A673 (cell line): ENCODE measurements around the gene SYTL3.

Source experiments
- CTCF ChIP-seq: fragments of 300-800, 200-600 bp; sonication (generic); conservative IDR thresholded peaks from 2 replicates; pipeline ENCODE4 v1.5.1; 2017; ENCODE audit warnings: low read depth, mild to moderate bottlenecking, antibody characterized with exemption, low read length, moderate library complexity, mixed read lengths
- EZH2 ChIP-seq: fragments of 200-600 bp; sonication (generic); IDR thresholded peaks from 2 replicates; pipeline ENCODE4 v1.6.1; 2017; ENCODE audit warnings: borderline replicate concordance, low read depth, mild to moderate bottlenecking, mixed read lengths, antibody characterized with exemption, low read length; ENCODE audit not compliant: poor library complexity, severe bottlenecking

DNA sequence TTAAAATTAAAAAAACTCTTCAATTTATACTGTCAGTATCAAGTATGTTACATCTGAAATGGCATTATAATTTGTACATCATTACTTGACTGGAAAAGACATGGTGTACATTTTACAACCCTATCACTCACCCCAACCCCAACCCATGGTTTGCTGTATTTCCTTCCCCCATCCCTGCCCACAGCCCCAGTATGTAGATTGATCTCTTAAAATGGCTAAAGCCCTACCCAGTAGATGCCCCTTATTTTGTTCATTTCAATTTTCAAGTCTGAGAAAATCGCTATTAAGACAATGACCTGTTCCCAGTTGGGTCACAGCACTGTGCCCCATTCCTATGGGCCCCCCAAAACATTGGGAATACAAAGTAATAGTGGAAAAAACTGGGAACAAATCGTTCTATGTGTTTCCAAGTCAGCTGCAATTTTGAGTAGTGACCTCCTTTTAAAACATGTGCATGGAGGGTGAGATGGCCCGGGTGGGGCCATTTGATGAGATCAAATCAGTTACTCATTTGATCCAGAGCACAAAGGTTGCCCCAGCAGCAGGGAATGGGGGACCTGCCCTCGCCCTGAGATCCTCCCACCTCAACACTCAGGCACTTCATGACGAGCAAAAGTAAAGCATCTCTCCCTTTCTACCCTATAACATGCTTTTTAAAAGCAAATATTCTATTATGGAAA lies 156.0 kb downstream of the SYTL3 start:
- no peak for TF ChIP-seq CTCF
- no peak for TF ChIP-seq EZH2
